PC-3 (cell line): ENCODE measurements around the gene ZNF554. TPM values are rescaled to one million over a fixed set of nuclear protein-coding genes. Genes with fewer than 3 reads are reported as not detected.

Source experiments
- ATAC-seq: fragments of 200-7000 bp; cut with Tn5 transposase; 2 replicates; pipeline ENCODE4 v1.9.1; 2020; ENCODE audit warnings: mild to moderate bottlenecking, moderate library complexity
- BruUV-seq: library from RNA; stranded (reverse); fragments of 400-500 nt; replicated peaks from 2 replicates; lab custom pipeline; 2021; lab: Mats Ljungman, UMichigan
- CTCF ChIA-PET: fragments of 300-600 bp; sonication (Branson Sonifier 250); formaldehyde crosslinking; loops from one replicate; lab custom pipeline; 2022; ENCODE audit warnings: antibody characterized with exemption; lab: Charles Lee
- POLR2A ChIA-PET: fragments of 300-600 bp; sonication (Branson Sonifier 250); formaldehyde crosslinking; loops from one replicate; lab custom pipeline; 2022; ENCODE audit warnings: antibody characterized with exemption; ENCODE audit not compliant: unreplicated experiment; lab: Charles Lee
- DNase-seq: peaks from one replicate; pipeline ENCODE4 v3.0.0-alpha.2; 2015
- H2AFZ ChIP-seq: fragments of 300-600 bp; sonication (generic); 2 replicates; pipeline ENCODE4 v1.6.0; 2016; ENCODE audit warnings: antibody characterized with exemption, low read length
- H3F3A ChIP-seq: fragments of 300-600 bp; sonication (generic); one replicate; pipeline ENCODE4 v1.6.0; 2017; ENCODE audit warnings: antibody characterized with exemption, low read length, control low read depth, mild to moderate bottlenecking; ENCODE audit not compliant: unreplicated experiment
- H3K27ac ChIP-seq: fragments of 300-600 bp; sonication (generic); 2 replicates; pipeline ENCODE4 v1.5.1; 2016; ENCODE audit warnings: mild to moderate bottlenecking, low read length
- H3K27me3 ChIP-seq: fragments of 300-600 bp; sonication (generic); 2 replicates; pipeline ENCODE4 v1.6.1; 2016; ENCODE audit warnings: low read length, mixed read lengths
- H3K36me3 ChIP-seq: fragments of 300-600 bp; sonication (generic); 2 replicates; pipeline ENCODE4 v1.6.1; 2016; ENCODE audit warnings: low read depth, mixed run types, low read length, mixed read lengths
- H3K4me1 ChIP-seq: fragments of 300-600 bp; sonication (generic); 2 replicates; pipeline ENCODE4 v1.5.1; 2016; ENCODE audit warnings: low read length; ENCODE audit not compliant: insufficient read depth
- H3K4me2 ChIP-seq: fragments of 300-600 bp; sonication (generic); 2 replicates; pipeline ENCODE4 v1.6.0; 2016; ENCODE audit warnings: low read length
- H3K4me3 ChIP-seq: fragments of 300-600 bp; sonication (generic); 2 replicates; pipeline ENCODE4 v1.5.1; 2016; ENCODE audit warnings: mild to moderate bottlenecking, low read length, mixed read lengths
- H3K79me2 ChIP-seq: fragments of 300-600 bp; sonication (generic); 2 replicates; pipeline ENCODE4 v1.6.1; 2017; ENCODE audit warnings: low read length, mixed read lengths
- H3K9ac ChIP-seq: fragments of 300-600 bp; sonication (generic); 2 replicates; pipeline ENCODE4 v1.6.0; 2016; ENCODE audit warnings: mild to moderate bottlenecking, low read length
- H3K9me2 ChIP-seq: fragments of 300-600 bp; sonication (generic); replicated peaks from 2 replicates; pipeline ENCODE4 v1.6.1; 2016; ENCODE audit warnings: mixed run types, low read length, mixed read lengths
- H3K9me3 ChIP-seq: fragments of 300-600 bp; sonication (generic); 2 replicates; pipeline ENCODE4 v1.6.1; 2016; ENCODE audit warnings: low read length, mixed read lengths
- H4K20me1 ChIP-seq: fragments of 300-600 bp; sonication (generic); 2 replicates; pipeline ENCODE4 v1.6.1; 2016; ENCODE audit warnings: low read length, mixed read lengths
- CTCF ChIP-seq: fragments of 300-600 bp; sonication (generic); conservative IDR thresholded peaks from 2 replicates; pipeline ENCODE4 v1.5.1; 2017; ENCODE audit warnings: antibody characterized with exemption, low read depth, mild to moderate bottlenecking, low read length
- EZH2 ChIP-seq: fragments of 300-600 bp; sonication (generic); IDR thresholded peaks from one replicate; pipeline ENCODE4 v1.6.1; 2017; ENCODE audit warnings: antibody characterized with exemption, mild to moderate bottlenecking, low read length; ENCODE audit not compliant: unreplicated experiment
- EZH2phosphoT487 ChIP-seq: fragments of 300-600 bp; sonication (generic); IDR thresholded peaks from 2 replicates; pipeline ENCODE4 v1.6.1; 2018; ENCODE audit warnings: mild to moderate bottlenecking, antibody characterized with exemption, low read length, borderline replicate concordance
- intact Hi-C: fragments of 100-400 bp; cut with micrococcal nuclease; formaldehyde crosslinking; loops from 2 replicates; pipeline ENCODE4 v1.9.0; 2023
- total RNA-seq: library from RNA; depleted of rRNA; stranded (reverse); fragments of >200 nt; gene quantifications from 2 replicates; pipeline ENCODE4 v1.2.3, GENCODE V29; 2014

ZNF554 gene
- total RNA-seq, 1 experiment from 2014 or later, result 2.3 TPM

GRCh38 chr19:2834294-2834871, 14.7 kb downstream of the ZNF554 start:
- no TSS peak for BruUV-seq

GRCh38 chr19:2837430-2837829, 17.8 kb downstream of the ZNF554 start:
- Histone ChIP-seq H3K4me2 (no peak overlapping the region), H3F3A (no peaks in the 10 kb centered on the region), H4K20me1 (no peaks in the 10 kb centered on the region), H2AFZ (no peak overlapping the region), H3K9ac (no peak overlapping the region), H3K36me3 (peaks cover 5% of the 10 kb centered on the region; the same call in 1 of the 2 replicates), H3K27me3 (no peaks in the 10 kb centered on the region), H3K9me3 (peaks cover 10% of the 10 kb centered on the region; the same call in 1 of the 2 replicates), H3K9me2 (no peaks in the 10 kb centered on the region), H3K27ac (no peak overlapping the region), H3K4me1 (no peaks in the 10 kb centered on the region; the same call in 1 of the 2 replicates), H3K4me3 (no peak overlapping the region), H3K79me2 (peaks cover 5% of the 10 kb centered on the region; the same call in 1 of the 2 replicates)
- intact Hi-C loops, result no loop called here
- no peak for TF ChIP-seq EZH2
- TF ChIP-seq CTCF, result no peak
- no peak for TF ChIP-seq EZH2phosphoT487
- CTCF ChIA-PET, result interaction anchor here (0.6 kb wide), 1 partner anchor 380 kb away, joined by 16 read pairs; no protein-coding TSS in a partner anchor
- ATAC-seq (no peak), DNase-seq (no peak)
- no TSS peak for BruUV-seq
- POLR2A ChIA-PET, result interaction anchor here (0.6 kb wide), 1 partner anchor 184 kb away, joined by 3 read pairs; no protein-coding TSS in a partner anchor

More at GRCh38 chr19:2834294-2834871, 14.7 kb downstream of the ZNF554 start:
- no peaks in the 10 kb centered on the region for H3K27me3 ChIP-seq
- H3K4me1 ChIP-seq, result no peaks in the 10 kb centered on the region
- H3K4me2 ChIP-seq, result no peak overlapping the region
- no peaks in the 10 kb centered on the region for H3K79me2 ChIP-seq
- no peak overlapping the region for H3K4me3 ChIP-seq
- CTCF ChIA-PET, result no interaction called here
- POLR2A ChIA-PET, result no interaction called here
- H3K9ac ChIP-seq, result no peak overlapping the region
- intact Hi-C loops, result no loop called here
- H3F3A ChIP-seq, result no peaks in the 10 kb centered on the region
- H4K20me1 ChIP-seq, result no peaks in the 10 kb centered on the region
- ATAC-seq, result no peak
- no peak for DNase-seq
- H3K36me3 ChIP-seq, result peaks cover 5% of the 10 kb centered on the region; the same call in 1 of the 2 replicates
- peaks cover 10% of the 10 kb centered on the region; the same call in 1 of the 2 replicates for H3K9me3 ChIP-seq
- H3K27ac ChIP-seq, result no peak overlapping the region
- no peaks in the 10 kb centered on the region for H3K9me2 ChIP-seq
- TF ChIP-seq CTCF (no peak), EZH2phosphoT487 (no peak), EZH2 (no peak)
- no peak overlapping the region for H2AFZ ChIP-seq
